Muscle layer of colon (tissue), 2 donors: ENCODE data around the gene AKAP10.
A peak's percentile ranks its signal among the peaks of the same experiment; 100 is the strongest.
"Not testable (repeated sequence)": the region's sequence is repeated elsewhere in the genome, so short reads cannot be mapped to it uniquely, and the experiment has no call there.

Source experiments
- H3K27ac ChIP-seq: one replicate; pipeline ENCODE4 v1.7.0; 2013; ENCODE audit warnings: low read depth, mild to moderate bottlenecking, low read length, moderate library complexity
- H3K27me3 ChIP-seq, 2 donors: one replicate each; pipeline ENCODE4 v1.7.0; 2013; ENCODE audit warnings: low read length in 2 of 2, mild to moderate bottlenecking in 2 of 2; ENCODE audit not compliant: insufficient read depth in 2 of 2, control insufficient read depth in 1 of 2
- H3K36me3 ChIP-seq: one replicate; pipeline ENCODE4 v1.7.0; 2013; ENCODE audit warnings: mild to moderate bottlenecking, low read length; ENCODE audit not compliant: insufficient read depth
- H3K4me1 ChIP-seq: one replicate; pipeline ENCODE4 v1.7.0; 2013; ENCODE audit warnings: mild to moderate bottlenecking, low read length; ENCODE audit not compliant: insufficient read depth
- H3K4me3 ChIP-seq, 2 donors: one replicate each; pipeline ENCODE4 v1.7.0; 2013; ENCODE audit warnings: low read length in 2 of 2, low read depth in 1 of 2, mild to moderate bottlenecking in 1 of 2, moderate library complexity in 1 of 2
- H3K9ac ChIP-seq: one replicate; pipeline ENCODE4 v1.7.0; 2013; ENCODE audit warnings: low read length
- H3K9me3 ChIP-seq: one replicate; pipeline ENCODE4 v1.7.0; 2013; ENCODE audit warnings: mild to moderate bottlenecking, low read length
- donor health status: abdominal sarcoma.
- donor health status: Adenocarcinoma of cecum.

Gene AKAP10, protein sequence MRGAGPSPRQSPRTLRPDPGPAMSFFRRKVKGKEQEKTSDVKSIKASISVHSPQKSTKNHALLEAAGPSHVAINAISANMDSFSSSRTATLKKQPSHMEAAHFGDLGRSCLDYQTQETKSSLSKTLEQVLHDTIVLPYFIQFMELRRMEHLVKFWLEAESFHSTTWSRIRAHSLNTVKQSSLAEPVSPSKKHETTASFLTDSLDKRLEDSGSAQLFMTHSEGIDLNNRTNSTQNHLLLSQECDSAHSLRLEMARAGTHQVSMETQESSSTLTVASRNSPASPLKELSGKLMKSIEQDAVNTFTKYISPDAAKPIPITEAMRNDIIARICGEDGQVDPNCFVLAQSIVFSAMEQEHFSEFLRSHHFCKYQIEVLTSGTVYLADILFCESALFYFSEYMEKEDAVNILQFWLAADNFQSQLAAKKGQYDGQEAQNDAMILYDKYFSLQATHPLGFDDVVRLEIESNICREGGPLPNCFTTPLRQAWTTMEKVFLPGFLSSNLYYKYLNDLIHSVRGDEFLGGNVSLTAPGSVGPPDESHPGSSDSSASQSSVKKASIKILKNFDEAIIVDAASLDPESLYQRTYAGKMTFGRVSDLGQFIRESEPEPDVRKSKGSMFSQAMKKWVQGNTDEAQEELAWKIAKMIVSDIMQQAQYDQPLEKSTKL

DNA sequence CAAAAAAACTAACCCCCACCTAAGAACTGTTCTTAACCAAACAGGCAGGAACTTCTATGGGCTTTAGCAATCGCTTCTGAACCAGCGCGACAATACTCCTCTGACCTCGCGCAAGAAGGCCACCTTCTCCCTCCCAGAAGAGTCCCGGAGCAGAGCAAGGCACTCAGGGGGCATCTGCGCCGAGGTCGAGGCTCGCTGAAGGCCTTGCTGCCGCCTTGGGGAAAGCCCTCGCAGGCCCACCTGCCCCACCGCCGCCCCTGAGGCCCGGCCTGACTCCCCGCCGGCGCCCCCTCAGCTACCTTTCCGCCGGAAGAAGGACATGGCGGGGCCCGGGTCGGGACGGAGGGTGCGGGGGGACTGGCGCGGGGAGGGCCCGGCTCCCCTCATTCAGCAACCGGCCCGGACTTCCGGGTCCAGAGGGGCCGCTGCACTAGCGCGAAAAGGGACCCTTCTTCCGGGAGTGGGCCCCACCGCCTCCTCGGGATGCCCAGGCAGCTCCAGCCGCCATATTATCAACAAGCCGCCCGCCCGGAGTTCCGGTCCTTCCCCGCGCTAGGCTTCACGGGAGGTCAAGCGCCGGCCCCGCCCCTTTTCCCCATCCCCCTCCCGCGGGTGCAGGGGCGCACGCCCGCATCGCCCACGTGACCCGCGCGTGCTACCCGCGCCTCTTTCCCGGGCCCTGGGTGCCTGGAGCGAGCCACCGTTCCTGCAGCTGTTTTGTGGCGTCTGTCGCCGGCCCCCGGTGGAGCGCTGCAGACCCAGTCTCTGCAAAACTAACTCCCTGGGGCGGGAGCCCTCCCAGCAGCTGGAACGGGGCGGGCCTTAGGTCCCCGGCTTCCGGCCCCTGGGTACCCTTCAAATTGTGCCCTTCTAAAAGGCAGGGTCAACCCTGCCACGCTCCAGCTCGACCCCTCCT is at the start of gene AKAP10:
Gene AKAP10 (minus strand): TSS at position 536 of the 916 bp plus-strand sequence. CDS start 149 bp downstream, at position 387.
- Histone ChIP-seq H3K9me3 (no peaks in the 10 kb centered on the region), H3K4me3 (peak within 1 kb of the TSS; percentile 90 to 94), H3K36me3 (no peaks in the 10 kb centered on the region), H3K4me1 (peaks cover 23% of the 10 kb centered on the region), H3K9ac (peak within 1 kb of the TSS; percentile 78), H3K27ac (peak within 1 kb of the TSS; percentile 85), H3K27me3 (no peaks in the 10 kb centered on the region)

DNA sequence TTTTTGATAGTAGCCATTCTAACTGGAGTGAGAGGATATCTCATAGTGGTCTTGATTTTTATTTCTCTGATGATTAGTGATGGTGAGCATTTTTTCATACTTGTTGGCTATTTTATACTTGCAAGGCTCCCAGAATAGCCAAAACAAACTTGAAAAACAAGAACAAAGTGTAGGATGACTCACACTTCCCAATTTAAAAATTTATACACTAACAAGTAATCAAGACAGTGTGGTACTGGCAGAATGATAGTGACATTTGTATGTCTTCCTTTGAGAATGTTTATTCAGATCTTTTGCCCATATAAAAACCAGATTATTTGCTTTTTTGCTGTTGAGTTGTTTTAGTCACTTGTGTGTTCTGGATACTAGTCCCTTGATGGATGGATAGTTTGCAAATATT is 49.3 kb upstream of the AKAP10 start:
- Histone ChIP-seq H3K4me1 (no peaks in the 10 kb centered on the region), H3K27ac (no peak overlapping the region)

DNA sequence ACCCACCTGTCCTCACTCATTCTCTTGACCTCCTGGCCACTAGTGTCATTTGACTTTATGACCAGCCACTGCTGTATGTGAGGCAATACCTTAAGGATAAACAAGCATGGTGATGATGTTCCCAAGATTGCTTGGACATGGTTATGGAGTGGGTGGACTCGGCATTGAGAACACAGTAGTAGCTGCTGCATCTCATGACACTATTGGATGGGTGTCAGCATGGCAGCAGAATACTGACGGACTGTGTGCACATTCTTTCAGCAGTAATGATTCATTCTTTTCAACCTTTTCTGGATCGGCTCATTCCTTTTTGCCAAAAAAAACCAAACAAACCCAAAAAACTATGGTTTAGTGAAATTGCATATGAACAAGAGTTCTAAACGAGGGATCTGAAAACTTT is 45.1 kb upstream of the AKAP10 start:
- H3K27ac ChIP-seq: no peak overlapping the region
- H3K9me3 ChIP-seq: no peaks in the 10 kb centered on the region
- no peaks in the 10 kb centered on the region for H3K27me3 ChIP-seq
- no peak overlapping the region for H3K9ac ChIP-seq
- no peaks in the 10 kb centered on the region for H3K4me1 ChIP-seq
- H3K36me3 ChIP-seq: no peaks in the 10 kb centered on the region
- H3K4me3 ChIP-seq: no peak overlapping the region

More for the DNA sequence above, 49.3 kb upstream of the AKAP10 start:
- H3K4me3 ChIP-seq: no peak overlapping the region
- H3K36me3 ChIP-seq: no peaks in the 10 kb centered on the region
- no peaks in the 10 kb centered on the region for H3K9me3 ChIP-seq
- no peaks in the 10 kb centered on the region for H3K27me3 ChIP-seq
- no peak overlapping the region for H3K9ac ChIP-seq

DNA sequence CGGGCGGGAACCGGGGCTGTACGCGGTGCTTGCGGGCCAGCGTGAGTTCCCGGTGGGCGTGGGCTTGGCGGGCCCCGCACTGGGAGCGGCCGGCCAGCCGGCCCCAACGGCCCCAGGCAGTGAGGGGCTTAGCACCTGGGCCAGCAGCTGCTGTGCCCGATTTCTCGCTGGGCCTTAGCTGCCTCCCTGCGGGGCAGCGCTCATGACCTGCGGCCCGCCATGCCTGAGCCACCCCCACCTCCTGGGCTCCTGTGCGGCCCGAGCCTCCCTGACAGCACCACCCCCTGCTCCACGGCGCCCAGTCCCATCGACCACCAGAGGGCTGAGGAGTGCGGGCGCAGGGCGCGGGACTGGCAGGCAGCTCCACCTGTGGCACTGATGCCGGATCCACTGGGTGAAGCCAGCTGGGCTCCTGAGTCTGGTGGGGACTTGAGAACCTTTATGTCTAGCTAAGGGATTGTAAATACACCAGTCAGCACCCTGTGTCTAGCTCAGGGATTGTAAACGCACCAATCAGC is 38.9 kb upstream of the AKAP10 start:
- H3K27ac ChIP-seq, H3K4me1 ChIP-seq, H3K4me3 ChIP-seq, H3K9ac ChIP-seq, H3K27me3 ChIP-seq, H3K36me3 ChIP-seq, H3K9me3 ChIP-seq: not testable (repeated sequence)

DNA sequence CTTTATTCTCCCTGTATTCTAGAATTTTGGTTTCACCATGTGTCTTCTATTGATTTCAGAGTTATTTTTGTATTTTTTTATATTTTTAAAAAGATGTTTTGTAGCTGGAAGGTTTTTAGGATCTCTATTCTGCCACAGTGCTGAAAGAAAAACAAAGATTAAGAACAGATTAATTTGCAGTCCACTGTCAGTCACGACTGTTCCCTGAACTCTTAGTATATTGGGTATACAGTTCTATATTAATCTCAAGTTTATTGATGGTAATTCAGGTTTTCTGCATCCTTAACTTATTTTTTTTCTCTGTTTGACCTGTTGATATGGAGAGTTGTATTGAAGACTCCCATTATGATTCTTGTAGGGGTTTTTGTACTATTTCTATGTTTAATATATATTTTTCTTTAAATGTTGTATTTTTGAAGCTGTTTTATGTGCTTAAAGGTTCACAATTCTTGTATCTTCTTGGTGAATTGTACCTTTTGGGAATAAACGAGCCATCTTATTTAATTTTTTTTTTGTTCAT is 34.4 kb upstream of the AKAP10 start:
- H3K9me3 ChIP-seq: no peaks in the 10 kb centered on the region
- H3K27me3 ChIP-seq: peaks cover 9 to 37% of the 10 kb centered on the region in 2 donors
- H3K27ac ChIP-seq: no peak overlapping the region
- H3K4me1 ChIP-seq: peaks cover 5% of the 10 kb centered on the region
- no peak overlapping the region for H3K9ac ChIP-seq
- H3K4me3 ChIP-seq: no peak overlapping the region
- no peaks in the 10 kb centered on the region for H3K36me3 ChIP-seq

DNA sequence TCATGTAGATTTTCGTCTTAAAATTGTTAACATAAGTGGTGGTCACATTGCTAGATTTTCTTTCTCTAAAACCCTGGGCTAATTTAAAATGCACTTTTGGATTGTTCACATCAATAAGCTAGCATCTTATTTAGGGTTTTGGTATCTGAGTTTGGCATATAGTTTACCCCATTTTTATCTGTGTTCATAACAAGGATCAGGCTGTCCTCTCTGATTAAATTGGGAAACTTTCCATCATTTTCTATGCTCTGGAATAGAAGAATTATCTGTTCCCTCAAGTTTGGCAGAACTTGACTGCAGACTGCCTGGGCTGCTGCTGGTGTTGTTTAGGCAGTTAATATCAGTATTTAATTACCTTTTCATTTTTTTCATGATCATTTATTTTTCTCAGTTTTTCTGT is 33.3 kb upstream of the AKAP10 start:
- Histone ChIP-seq H3K4me3 (no peak overlapping the region), H3K36me3 (no peaks in the 10 kb centered on the region), H3K9me3 (no peaks in the 10 kb centered on the region), H3K4me1 (peaks cover 5% of the 10 kb centered on the region), H3K9ac (no peak overlapping the region), H3K27me3 (peaks cover 12 to 37% of the 10 kb centered on the region in 2 donors), H3K27ac (no peak overlapping the region)

DNA sequence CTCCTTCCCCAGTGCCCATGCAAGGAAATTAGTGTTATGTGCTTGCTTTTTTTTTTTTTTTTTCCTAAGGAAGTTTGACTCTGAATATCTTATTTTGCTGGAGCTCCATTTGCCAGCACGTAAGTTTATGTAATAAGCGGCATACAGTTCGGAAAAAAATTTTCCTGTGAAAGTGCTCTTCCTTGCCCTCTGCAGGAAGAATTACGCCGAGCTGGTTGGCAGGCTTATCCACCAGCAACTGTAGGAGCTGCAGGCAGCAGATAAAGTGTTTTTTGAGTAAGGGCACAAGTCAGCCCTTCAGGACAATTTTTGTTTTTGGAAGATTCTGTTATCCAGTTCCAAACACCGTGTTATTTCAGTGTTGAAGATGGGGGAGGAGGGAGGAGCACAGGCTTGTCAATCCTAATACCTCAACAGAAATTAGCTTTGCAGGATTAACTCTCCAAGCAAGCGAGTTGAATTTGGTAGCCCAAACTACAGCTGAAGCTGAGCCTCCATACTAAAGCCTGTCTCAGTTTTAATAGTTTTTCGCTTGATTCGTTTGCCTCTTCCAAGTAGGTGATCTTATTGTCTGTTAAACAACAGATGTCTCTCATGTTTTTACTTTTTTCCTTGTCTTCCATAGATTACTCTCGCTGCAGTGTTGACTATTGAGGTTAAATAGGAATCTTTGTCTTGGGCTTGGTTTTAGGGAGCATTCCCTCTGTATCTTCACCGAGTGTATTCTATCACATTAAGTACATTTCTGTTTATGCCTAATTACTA is 32.7 kb upstream of the AKAP10 start:
- Histone ChIP-seq H3K27ac (no peak overlapping the region), H3K4me1 (peaks cover 5% of the 10 kb centered on the region), H3K9me3 (no peaks in the 10 kb centered on the region), H3K9ac (no peak overlapping the region), H3K27me3 (peaks cover 12 to 37% of the 10 kb centered on the region in 2 donors), H3K4me3 (peak overlapping the region; percentile 15 to 42), H3K36me3 (no peaks in the 10 kb centered on the region)

DNA sequence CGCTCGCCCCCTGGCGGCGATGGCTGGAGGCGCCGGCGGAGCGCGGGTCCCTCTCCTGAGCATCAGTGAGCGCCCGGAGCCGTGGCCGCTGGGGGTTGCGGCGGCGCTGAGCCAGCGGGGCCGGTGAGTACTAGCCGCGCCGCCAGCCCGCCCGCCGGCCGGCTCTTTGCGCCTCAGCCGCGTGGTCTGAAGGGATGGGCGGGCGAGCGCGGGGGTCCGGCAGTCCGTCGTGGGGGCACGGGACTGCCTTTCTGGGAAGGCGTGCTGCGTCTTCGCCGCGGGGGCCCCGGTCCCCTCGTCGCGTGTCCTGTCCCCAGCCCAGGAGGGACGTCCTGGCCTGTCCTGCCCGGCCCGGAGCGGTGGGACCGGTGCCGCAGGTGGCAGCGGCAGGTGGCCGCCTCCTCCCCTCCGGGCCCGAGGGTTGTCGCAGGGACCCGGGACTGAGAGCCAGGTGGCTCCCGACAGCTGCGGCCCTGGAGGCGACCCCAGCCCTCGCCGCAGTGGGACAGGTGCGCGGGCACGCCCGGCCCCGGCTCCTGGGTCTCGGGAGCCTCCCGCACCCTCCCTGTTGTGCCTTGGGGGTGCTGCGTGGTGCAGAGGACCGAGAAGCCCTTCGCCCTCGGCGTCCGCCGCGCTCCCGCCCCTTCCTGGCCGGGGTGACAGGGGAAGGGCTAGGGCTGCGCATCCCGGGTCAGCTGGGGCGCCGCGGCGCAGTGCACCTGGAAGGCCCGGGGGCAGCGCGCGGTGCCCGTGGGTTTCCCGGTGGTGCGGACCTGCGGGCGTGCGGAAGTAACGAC is 31.9 kb upstream of the AKAP10 start, which contains the start of gene SPECC1:
Gene SPECC1 (plus strand): TSS at position 58 of the 797 bp plus-strand sequence. CDS start 87,293 bp downstream, outside the sequence.
- peak within 1 kb of the TSS; percentile 57 to 82 for H3K4me3 ChIP-seq
- H3K9me3 ChIP-seq: no peaks in the 10 kb centered on the region
- no peak within 1 kb of the TSS for H3K9ac ChIP-seq
- H3K36me3 ChIP-seq: no peaks in the 10 kb centered on the region
- peaks cover 5% of the 10 kb centered on the region for H3K4me1 ChIP-seq
- H3K27ac ChIP-seq: no peak within 1 kb of the TSS
- H3K27me3 ChIP-seq: peaks cover 12 to 37% of the 10 kb centered on the region in 2 donors

DNA sequence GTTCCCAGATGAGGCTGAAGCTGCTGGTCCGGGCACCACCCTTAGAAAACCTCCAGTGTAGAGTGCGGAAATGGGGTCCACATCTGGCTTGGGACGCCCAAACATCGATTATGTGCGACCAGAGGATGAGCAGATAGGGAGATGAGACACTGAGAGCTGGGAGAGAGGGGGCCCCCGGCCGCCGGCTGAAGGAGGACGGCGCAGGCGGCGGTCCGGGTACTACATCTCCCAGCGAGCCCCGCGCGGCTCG is 31.3 kb upstream of the AKAP10 start:
- H3K27ac ChIP-seq: no peak overlapping the region
- H3K36me3 ChIP-seq: no peaks in the 10 kb centered on the region
- H3K4me3 ChIP-seq: peak overlapping the region; percentile 57 to 82
- H3K4me1 ChIP-seq: peaks cover 5% of the 10 kb centered on the region
- peaks cover 12 to 37% of the 10 kb centered on the region in 2 donors for H3K27me3 ChIP-seq
- no peak overlapping the region for H3K9ac ChIP-seq
- no peaks in the 10 kb centered on the region for H3K9me3 ChIP-seq
